Activated naive CD4-positive, alpha-beta T cell treated with anti-CD3 and anti-CD28 coated beads for 36 hours (primary cell): ENCODE results near the gene TUFT1. TPM values are rescaled to one million over a fixed set of nuclear protein-coding genes. Genes with fewer than 3 reads are reported as not detected.

Experiments
- CTCF ChIA-PET: fragments of 350-600 bp; sonication (Branson Sonifier 250); formaldehyde crosslinking; loops from one replicate; lab custom pipeline; 2021; ENCODE audit warnings: antibody characterized with exemption; lab: Charles Lee
- DNase-seq: peaks from one replicate; pipeline ENCODE4 v3.0.0-alpha.2; 2020
- H3K27ac Mint-ChIP-seq: one replicate; pipeline ENCODE4 v1.8.0; 2021; ENCODE audit warnings: mild to moderate bottlenecking, mixed read lengths
- H3K27me3 Mint-ChIP-seq: one replicate; pipeline ENCODE4 v1.8.0; 2021; ENCODE audit warnings: low read depth, mixed read lengths
- H3K36me3 Mint-ChIP-seq: one replicate; pipeline ENCODE4 v1.8.0; 2021; ENCODE audit warnings: low read depth, mixed read lengths
- H3K4me1 Mint-ChIP-seq: one replicate; pipeline ENCODE4 v1.8.0; 2021; ENCODE audit warnings: low read depth, mixed read lengths
- H3K4me3 Mint-ChIP-seq: one replicate; pipeline ENCODE4 v1.8.0; 2021; ENCODE audit warnings: mild to moderate bottlenecking, moderate library complexity, mixed read lengths
- H3K9me3 Mint-ChIP-seq: one replicate; pipeline ENCODE4 v1.8.0; 2021; ENCODE audit warnings: mixed read lengths
- intact Hi-C: fragments of 100-400 bp; cut with micrococcal nuclease; formaldehyde crosslinking; loops from one replicate; pipeline ENCODE4 v1.15.1; 2023
- total RNA-seq, 2 experiments: library from RNA; stranded (reverse); gene quantifications; one replicate each; pipeline ENCODE4 v1.2.3, GENCODE V29; 2021

Gene TUFT1
- total RNA-seq, 2 experiments from 2014 or later: 2.3 to 2.8 TPM

- CTCF ChIA-PET: no interaction called here
- no peaks in the 10 kb centered on the region for H3K27me3 Mint-ChIP-seq
- no peak for DNase-seq
- H3K9me3 Mint-ChIP-seq: no peaks in the 10 kb centered on the region
- intact Hi-C loops: no loop called here
- H3K27ac Mint-ChIP-seq: no peak overlapping the region
- H3K4me3 Mint-ChIP-seq: no peak overlapping the region
- no peaks in the 10 kb centered on the region for H3K36me3 Mint-ChIP-seq
- H3K4me1 Mint-ChIP-seq: no peaks in the 10 kb centered on the region
These were observed 10.3 kb upstream of the TUFT1 start for GRCh38 chr1:151529781-151530180.

GRCh38 chr1:151530461-151530860 lies 9.6 kb upstream of the TUFT1 start:
- no peak for DNase-seq
- Mint-ChIP-seq H3K27ac (no peak overlapping the region), H3K36me3 (no peaks in the 10 kb centered on the region), H3K4me1 (no peaks in the 10 kb centered on the region), H3K9me3 (no peaks in the 10 kb centered on the region), H3K27me3 (no peaks in the 10 kb centered on the region), H3K4me3 (no peak overlapping the region)
- intact Hi-C loops: no loop called here
- CTCF ChIA-PET: no interaction called here

GRCh38 chr1:151533870-151534269 lies 6.2 kb upstream of the TUFT1 start:
- H3K36me3 Mint-ChIP-seq: no peaks in the 10 kb centered on the region
- intact Hi-C loops: loop anchor here (1.0 kb wide), 2 partner anchors 201 to 302 kb away; no protein-coding TSS in a partner anchor
- H3K9me3 Mint-ChIP-seq: no peaks in the 10 kb centered on the region
- H3K4me3 Mint-ChIP-seq: no peak overlapping the region
- no peaks in the 10 kb centered on the region for H3K4me1 Mint-ChIP-seq
- CTCF ChIA-PET: interaction anchor here (0.7 to 1.9 kb wide), 9 partner anchors 18 to 1302 kb away, joined by 3 to 8 read pairs (median 4); no protein-coding TSS in a partner anchor
- no peak for DNase-seq
- no peak overlapping the region for H3K27ac Mint-ChIP-seq
- H3K27me3 Mint-ChIP-seq: no peaks in the 10 kb centered on the region

- CTCF ChIA-PET: interaction anchor here (0.7 to 2.8 kb wide), 5 partner anchors 13 to 381 kb away, joined by 3 to 8 read pairs (median 3); partner anchors contain the start of gene CGN
- Mint-ChIP-seq H3K4me1 (peaks cover 1% of the 10 kb centered on the region), H3K27me3 (no peaks in the 10 kb centered on the region), H3K9me3 (no peaks in the 10 kb centered on the region), H3K36me3 (no peaks in the 10 kb centered on the region), H3K27ac (no peak overlapping the region), H3K4me3 (no peak overlapping the region)
- peak; percentile 91 for DNase-seq
- intact Hi-C loops: loop anchor here (1.0 kb wide), 2 partner anchors 201 to 302 kb away; no protein-coding TSS in a partner anchor
These were observed 5.3 kb upstream of the TUFT1 start for GRCh38 chr1:151534662-151535278.

GRCh38 chr1:151535326-151536271 lies 4.5 kb upstream of the TUFT1 start:
- Mint-ChIP-seq H3K4me1 (peaks cover 5% of the 10 kb centered on the region), H3K4me3 (no peak overlapping the region), H3K36me3 (no peaks in the 10 kb centered on the region), H3K27ac (no peak overlapping the region), H3K27me3 (no peaks in the 10 kb centered on the region), H3K9me3 (no peaks in the 10 kb centered on the region)
- no peak for DNase-seq
- intact Hi-C loops: no loop called here
- CTCF ChIA-PET: interaction anchor here (0.7 to 2.8 kb wide), 6 partner anchors 11 to 382 kb away, joined by 3 to 8 read pairs (median 3); partner anchors contain the start of gene CGN

GRCh38 chr1:151536499-151536898 lies 3.6 kb upstream of the TUFT1 start:
- CTCF ChIA-PET: interaction anchor here (1.3 to 2.8 kb wide), 3 partner anchors 12 to 57 kb away, joined by 3 to 8 read pairs (median 5); partner anchors contain the start of gene CGN
- H3K4me1 Mint-ChIP-seq: peaks cover 13% of the 10 kb centered on the region
- H3K36me3 Mint-ChIP-seq: no peaks in the 10 kb centered on the region
- no peak for DNase-seq
- intact Hi-C loops: no loop called here
- no peaks in the 10 kb centered on the region for H3K9me3 Mint-ChIP-seq
- H3K27me3 Mint-ChIP-seq: peaks cover 3% of the 10 kb centered on the region
- no peak overlapping the region for H3K27ac Mint-ChIP-seq
- H3K4me3 Mint-ChIP-seq: no peak overlapping the region

GRCh38 chr1:151537112-151537511 lies 3.0 kb upstream of the TUFT1 start:
- Mint-ChIP-seq H3K4me1 (peaks cover 14% of the 10 kb centered on the region), H3K4me3 (no peak overlapping the region), H3K36me3 (no peaks in the 10 kb centered on the region), H3K27ac (no peak overlapping the region), H3K9me3 (no peaks in the 10 kb centered on the region), H3K27me3 (peaks cover 3% of the 10 kb centered on the region)
- CTCF ChIA-PET: interaction anchor here (0.9 to 2.8 kb wide), 4 partner anchors 12 to 57 kb away, joined by 3 to 8 read pairs (median 4); partner anchors contain the start of gene CGN
- no peak for DNase-seq
- intact Hi-C loops: no loop called here

GRCh38 chr1:151539321-151540020 lies 638 bp upstream of the TUFT1 start:
- H3K36me3 Mint-ChIP-seq: no peaks in the 10 kb centered on the region
- no peak overlapping the region for H3K27ac Mint-ChIP-seq
- peaks cover 3% of the 10 kb centered on the region for H3K27me3 Mint-ChIP-seq
- peak; percentile 74 for DNase-seq
- no peaks in the 10 kb centered on the region for H3K9me3 Mint-ChIP-seq
- peaks cover 14% of the 10 kb centered on the region for H3K4me1 Mint-ChIP-seq
- intact Hi-C loops: loop anchor here (2.0 to 5.0 kb wide), 4 partner anchors 29 to 183 kb away; partner anchors contain the start of genes CGN and RIIAD1
- H3K4me3 Mint-ChIP-seq: peak overlapping the region; percentile 84
- CTCF ChIA-PET: interaction anchor here (0.9 to 1.0 kb wide), 2 partner anchors 195 to 297 kb away, joined by 3 to 5 read pairs; no protein-coding TSS in a partner anchor

- Mint-ChIP-seq H3K9me3 (no peaks in the 10 kb centered on the region), H3K4me1 (peaks cover 14% of the 10 kb centered on the region), H3K36me3 (no peaks in the 10 kb centered on the region), H3K27ac (no peak overlapping the region), H3K4me3 (peak overlapping the region; percentile 84), H3K27me3 (peaks cover 3% of the 10 kb centered on the region)
- CTCF ChIA-PET: interaction anchor here (0.6 to 1.9 kb wide), 4 partner anchors 9 to 295 kb away, joined by 3 to 6 read pairs (median 4); no protein-coding TSS in a partner anchor
- intact Hi-C loops: loop anchor here (2.0 to 5.0 kb wide), 4 partner anchors 30 to 181 kb away; partner anchors contain the start of genes CGN and RIIAD1
- no peak for DNase-seq
These were observed 871 bp downstream of the TUFT1 start for GRCh38 chr1:151540982-151541377.

GRCh38 chr1:151541752-151542151 lies 1.6 kb downstream of the TUFT1 start:
- CTCF ChIA-PET: interaction anchor here (0.6 to 1.9 kb wide), 5 partner anchors 10 to 295 kb away, joined by 3 to 6 read pairs (median 3); no protein-coding TSS in a partner anchor
- Mint-ChIP-seq H3K27me3 (peaks cover 3% of the 10 kb centered on the region), H3K4me3 (no peak overlapping the region), H3K27ac (no peak overlapping the region), H3K36me3 (no peaks in the 10 kb centered on the region), H3K9me3 (no peaks in the 10 kb centered on the region), H3K4me1 (peaks cover 14% of the 10 kb centered on the region)
- DNase-seq: no peak
- intact Hi-C loops: loop anchor here (2.0 to 5.0 kb wide), 4 partner anchors 31 to 181 kb away; partner anchors contain the start of genes CGN and RIIAD1

- peaks cover 20% of the 10 kb centered on the region for H3K4me1 Mint-ChIP-seq
- DNase-seq: no peak
- H3K4me3 Mint-ChIP-seq: no peak overlapping the region
- H3K27me3 Mint-ChIP-seq: peaks cover 3% of the 10 kb centered on the region
- CTCF ChIA-PET: no interaction called here
- intact Hi-C loops: loop anchor here (5.0 kb wide), 2 partner anchors 100 to 180 kb away; partner anchors contain the start of gene RIIAD1
- no peak overlapping the region for H3K27ac Mint-ChIP-seq
- H3K9me3 Mint-ChIP-seq: no peaks in the 10 kb centered on the region
- H3K36me3 Mint-ChIP-seq: no peaks in the 10 kb centered on the region
These were observed 2.6 kb downstream of the TUFT1 start for GRCh38 chr1:151542710-151543129.
